ENCODE data around the gene UBR1. TPM values are rescaled to one million over a fixed set of nuclear protein-coding genes. Genes with fewer than 3 reads are reported as not detected.
"Not testable (repeated sequence)": the region's sequence is repeated elsewhere in the genome, so short reads cannot be mapped to it uniquely, and the experiment has no call there.

Gene UBR1
- total RNA-seq (2014; rRNA removed; shearing (Covaris generic)), result 23.6 and 24.7 TPM in 2 replicates
- 9.4 and 11.3 TPM in 2 replicates for polyA plus RNA-seq (2015; cell fraction: cytosol; rRNA removed)
- 35.5 and 40.0 TPM in 2 replicates for polyA plus RNA-seq (2015; cell fraction: nucleus; rRNA removed)

GRCh38 chr15:43105778-43106485 is at the start of gene UBR1:
Gene UBR1, minus strand, starts transcription at chr15:43106038. Its CDS starts 16 bp downstream, at chr15:43106022.
- peak; percentile 88 for DNase-seq (ENCODE audit: low read depth)

- DNase-seq (ENCODE audit: low read depth), result no peak
These were observed 47.4 kb upstream of the UBR1 start for GRCh38 chr15:43153269-43153668.

- no peak for DNase-seq (ENCODE audit: low read depth)
These were observed 45.9 kb upstream of the UBR1 start for GRCh38 chr15:43151688-43152087.

GRCh38 chr15:43150191-43150929 is 44.5 kb upstream of the UBR1 start:
- DNase-seq (ENCODE audit: low read depth), result peak; percentile 99

DNA sequence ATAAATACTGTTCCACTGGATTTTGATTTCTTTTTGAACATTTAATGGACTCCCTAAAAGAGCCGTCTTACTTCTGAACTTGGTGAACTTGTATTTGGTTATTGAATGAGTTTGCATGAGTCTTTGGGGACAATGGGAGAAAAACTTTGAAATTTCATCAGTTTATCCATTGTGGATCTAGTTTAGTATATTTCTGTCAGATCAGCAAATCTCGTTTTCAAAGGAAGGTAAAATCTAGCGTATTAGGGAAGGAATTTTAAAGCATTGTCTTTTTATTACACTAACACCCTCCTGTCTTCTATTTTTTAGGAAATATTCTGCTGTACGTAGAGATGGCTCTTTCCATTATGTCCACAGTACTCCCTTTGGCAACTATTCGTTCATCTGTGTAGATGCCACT is 40.3 kb upstream of the UBR1 start:
- no peak for DNase-seq (ENCODE audit: low read depth)

GRCh38 chr15:43144512-43144911 is 38.7 kb upstream of the UBR1 start:
- DNase-seq (ENCODE audit: low read depth), result no peak

- no peak for DNase-seq (ENCODE audit: low read depth)
These were observed 37.5 kb upstream of the UBR1 start for GRCh38 chr15:43143203-43143941.

DNA sequence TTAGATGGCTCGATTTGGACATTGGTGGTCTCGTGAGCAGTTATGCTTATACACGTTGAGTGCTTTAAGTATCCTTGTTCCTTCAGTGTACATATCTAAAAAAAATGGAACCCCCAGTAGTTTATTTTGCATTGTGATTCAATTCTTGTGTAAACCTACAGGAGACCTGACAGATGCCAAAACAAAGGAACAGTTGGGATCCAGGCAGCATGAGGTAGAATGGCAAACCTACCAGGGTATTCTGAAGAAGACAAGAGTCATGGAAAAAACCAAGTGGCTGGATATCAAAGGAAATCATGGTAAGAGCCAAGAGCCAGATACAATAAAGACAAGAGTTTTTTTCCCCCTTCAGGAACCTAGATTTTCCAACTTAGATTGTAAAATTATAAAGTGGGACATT is 29.5 kb upstream of the UBR1 start:
- no peak for DNase-seq (ENCODE audit: low read depth)

- no peak for DNase-seq (ENCODE audit: low read depth)
These were observed 28.4 kb upstream of the UBR1 start for GRCh38 chr15:43134157-43134635.

DNA sequence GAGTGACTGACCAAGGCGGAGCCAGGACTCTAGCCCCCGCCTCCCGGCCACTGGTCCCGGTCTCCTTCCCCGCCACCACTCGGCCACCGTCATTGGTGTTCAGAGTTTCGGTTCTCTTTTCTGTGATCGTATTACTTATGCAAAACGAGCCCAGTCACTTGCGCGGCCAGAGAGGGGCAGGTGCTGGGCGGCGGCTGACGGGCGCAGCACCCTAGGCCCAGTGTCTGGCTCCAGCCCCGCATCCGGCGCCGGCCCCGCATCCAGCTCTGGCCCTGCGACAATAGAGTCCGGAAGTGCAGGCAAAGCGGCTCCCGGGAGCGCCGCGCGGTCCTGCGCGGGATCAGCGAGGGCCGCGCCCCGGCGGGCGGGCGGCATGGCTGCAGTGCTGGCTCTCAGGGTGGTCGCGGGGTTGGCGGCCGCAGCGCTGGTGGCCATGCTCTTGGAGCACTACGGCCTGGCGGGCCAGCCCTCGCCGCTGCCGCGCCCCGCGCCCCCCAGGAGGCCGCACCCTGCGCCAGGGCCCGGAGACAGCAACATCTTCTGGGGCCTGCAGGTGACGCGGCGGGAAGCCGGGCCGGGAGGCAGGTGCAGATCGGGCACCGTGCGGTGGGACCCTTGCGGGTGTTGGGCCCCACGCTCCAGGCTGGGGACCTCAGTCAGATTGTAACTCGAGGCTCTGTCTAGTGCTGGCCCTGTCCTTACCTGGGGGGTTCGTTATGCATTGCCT is 27.8 kb upstream of the UBR1 start, which contains the start of gene TMEM62:
TSS of gene TMEM62 (plus strand) at position 157 of the 727 bp plus-strand sequence. CDS start at position 374, 217 bp downstream.
- peak; percentile 73 for DNase-seq (ENCODE audit: low read depth)

DNA sequence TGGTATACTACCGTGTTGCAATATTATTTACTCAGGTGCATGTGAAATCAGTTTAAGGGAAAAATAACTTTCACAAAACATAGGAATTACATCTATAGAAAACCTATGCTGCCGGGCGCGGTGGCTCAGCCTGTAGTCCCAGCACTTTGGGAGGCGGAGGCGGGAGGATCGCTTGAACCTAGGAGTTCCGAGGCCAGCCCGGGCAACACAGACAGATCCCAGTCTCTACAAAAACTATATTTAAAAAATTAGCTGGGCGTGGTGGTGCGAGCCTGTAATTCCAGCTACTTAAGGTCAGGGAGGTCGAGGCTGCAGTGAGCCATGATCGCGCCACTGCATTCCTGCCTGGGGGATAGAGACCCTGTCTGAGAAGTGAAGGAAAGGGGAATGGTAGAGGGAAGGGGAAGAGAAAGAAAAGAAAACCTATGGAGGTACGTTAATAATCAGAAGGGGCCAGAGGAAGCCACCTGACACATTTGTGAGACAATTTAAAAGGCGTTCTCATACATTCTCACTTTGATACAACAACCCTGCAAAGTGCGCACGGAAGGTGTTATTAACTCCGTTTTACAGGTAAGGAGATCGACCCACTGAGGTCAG is 27.1 kb upstream of the UBR1 start:
- no peak for DNase-seq (ENCODE audit: low read depth)

DNA sequence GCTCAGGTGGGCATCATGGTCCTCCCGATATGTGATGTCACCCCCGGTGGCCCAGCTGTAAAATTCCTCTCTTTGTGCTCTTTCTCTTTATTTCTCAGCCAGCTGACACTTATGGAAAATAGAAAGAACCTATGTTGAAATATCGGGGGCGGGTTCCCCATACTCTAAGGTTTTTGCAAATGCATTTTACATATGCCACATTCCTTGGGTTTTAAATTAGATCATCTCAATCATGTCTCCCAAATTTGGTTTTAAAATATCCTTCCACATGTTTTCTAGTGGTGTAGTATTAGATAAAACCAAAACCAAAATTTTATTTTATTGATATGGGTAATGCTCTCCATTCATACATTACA is 23.1 kb upstream of the UBR1 start:
- DNase-seq (ENCODE audit: low read depth), result no peak

- DNase-seq (ENCODE audit: low read depth), result not testable (repeated sequence)
These were observed 22.5 kb upstream of the UBR1 start for GRCh38 chr15:43128174-43128979.

GRCh38 chr15:43127752-43128151 is 21.9 kb upstream of the UBR1 start:
- DNase-seq (ENCODE audit: low read depth), result no peak

- no peak for DNase-seq (ENCODE audit: low read depth)
These were observed 20.5 kb upstream of the UBR1 start for GRCh38 chr15:43126356-43126755.

GRCh38 chr15:43125100-43125661 is 19.3 kb upstream of the UBR1 start:
- DNase-seq (ENCODE audit: low read depth), result no peak

DNA sequence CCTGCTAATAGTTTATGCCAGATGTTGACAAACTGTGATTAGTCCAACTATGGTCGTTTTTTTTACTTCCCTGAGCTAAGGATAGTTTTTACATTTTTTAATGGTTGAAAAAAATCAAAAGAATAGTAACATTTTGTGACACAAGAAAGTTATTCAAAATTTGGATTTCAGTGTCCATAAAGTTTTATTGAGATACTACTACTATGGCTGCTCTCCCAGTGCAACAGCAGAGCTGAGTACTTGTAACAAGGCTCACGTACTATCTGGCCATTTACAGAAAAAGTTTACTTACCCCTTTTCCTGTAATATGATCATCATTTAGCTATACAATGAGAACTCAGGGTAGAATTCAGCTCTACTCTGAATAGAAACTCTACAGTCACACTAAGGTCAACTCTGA is 16.0 kb upstream of the UBR1 start:
- no peak for DNase-seq (ENCODE audit: low read depth)

- DNase-seq (ENCODE audit: low read depth), result no peak
These were observed 13.0 kb upstream of the UBR1 start for GRCh38 chr15:43118829-43119228.

GRCh38 chr15:43118286-43118685 is 12.4 kb upstream of the UBR1 start:
- DNase-seq (ENCODE audit: low read depth), result no peak
